GM23248 (cell line): ENCODE data around the gene APEX2. TPM values are rescaled to one million over a fixed set of nuclear protein-coding genes. Genes with fewer than 3 reads are reported as not detected.

Source experiments
- DNase-seq: peaks from one replicate; pipeline ENCODE4 v3.0.0-alpha.2; 2015
- H2AFZ ChIP-seq: fragments of 200-600 bp; sonication (generic); 2 replicates; pipeline ENCODE4 v1.6.1; 2016; ENCODE audit warnings: antibody characterized with exemption
- H3F3A ChIP-seq: fragments of 200-600 bp; sonication (generic); 2 replicates; pipeline ENCODE4 v1.6.1; 2016; ENCODE audit warnings: mild to moderate bottlenecking, antibody characterized with exemption, mixed run types; ENCODE audit not compliant: insufficient read depth
- H3K27ac ChIP-seq: fragments of 200-600 bp; sonication (generic); 2 replicates; pipeline ENCODE4 v1.5.1; 2016; ENCODE audit warnings: mild to moderate bottlenecking
- H3K27me3 ChIP-seq: fragments of 200-600 bp; sonication (generic); replicated peaks from 2 replicates; pipeline ENCODE4 v1.6.1; 2016; ENCODE audit warnings: mild to moderate bottlenecking; ENCODE audit not compliant: insufficient read depth
- H3K36me3 ChIP-seq: fragments of 200-600 bp; sonication (generic); 2 replicates; pipeline ENCODE4 v1.6.1; 2016; ENCODE audit warnings: low read depth, mild to moderate bottlenecking
- H3K4me1 ChIP-seq: fragments of 200-600 bp; sonication (generic); 2 replicates; pipeline ENCODE4 v1.6.1; 2016; ENCODE audit warnings: mild to moderate bottlenecking; ENCODE audit not compliant: insufficient read depth
- H3K4me2 ChIP-seq: fragments of 200-600 bp; sonication (generic); one replicate; pipeline ENCODE4 v1.6.1; 2016; ENCODE audit warnings: mild to moderate bottlenecking; ENCODE audit not compliant: unreplicated experiment
- H3K4me3 ChIP-seq: fragments of 200-600 bp; sonication (generic); 2 replicates; pipeline ENCODE4 v1.5.1; 2016; ENCODE audit warnings: mild to moderate bottlenecking
- H3K79me2 ChIP-seq: fragments of 200-600 bp; sonication (generic); 2 replicates; pipeline ENCODE4 v1.6.1; 2016; ENCODE audit warnings: mild to moderate bottlenecking; ENCODE audit not compliant: insufficient read depth
- H3K9ac ChIP-seq: fragments of 200-600 bp; sonication (generic); 2 replicates; pipeline ENCODE4 v1.6.1; 2016; ENCODE audit warnings: mild to moderate bottlenecking
- H3K9me2 ChIP-seq: fragments of 200-600 bp; sonication (generic); 2 replicates; pipeline ENCODE4 v1.6.1; 2016; ENCODE audit warnings: mixed run types, mild to moderate bottlenecking, moderate library complexity; ENCODE audit not compliant: insufficient read depth
- H3K9me3 ChIP-seq: fragments of 200-600 bp; sonication (generic); one replicate; pipeline ENCODE4 v1.6.1; 2017; ENCODE audit warnings: low read depth
- H4K20me1 ChIP-seq: fragments of 200-600 bp; sonication (generic); 2 replicates; pipeline ENCODE4 v1.6.0; 2016; ENCODE audit not compliant: insufficient read depth
- EZH2 ChIP-seq: fragments of 200-600 bp; sonication (generic); IDR thresholded peaks from 2 replicates; pipeline ENCODE4 v1.6.1; 2018; ENCODE audit warnings: antibody characterized with exemption, mild to moderate bottlenecking; ENCODE audit not compliant: insufficient read depth, poor library complexity, severe bottlenecking
- EZH2phosphoT487 ChIP-seq: fragments of 200-600 bp; sonication (generic); IDR thresholded peaks from 2 replicates; pipeline ENCODE4 v1.6.1; 2018; ENCODE audit warnings: antibody characterized with exemption, moderate library complexity, mild to moderate bottlenecking, low read depth; ENCODE audit not compliant: insufficient read depth
- WGBS, 2 experiments: methylation state at CpG; one replicate each; pipeline ENCODE4 v1.1.6; 2015 to 2017; ENCODE audit warnings: low lambda C conversion rate in 2 of 2, low coverage in 1 of 2; ENCODE audit errors: missing lambda C conversion rate in 2 of 2; 5-methylcytosine and 5-hydroxymethylcytosine counted together
- in situ Hi-C: fragments of 300-500 bp; cut with MboI; formaldehyde crosslinking; loops from 2 replicates; pipeline ENCODE4 v1.15.0; 2020
- polyA plus RNA-seq: library from polyadenylated mRNA; unstranded; fragments of >200 nt; fragmentation: Nextera tagmentation; extraction: Ambion mirVana; gene quantifications from 2 replicates; pipeline ENCODE4 v1.2.1, GENCODE V29; 2016
- total RNA-seq: library from RNA; depleted of rRNA; stranded (reverse); fragments of >200 nt; shearing (Covaris generic); gene quantifications from 2 replicates; pipeline ENCODE4 v1.2.3, GENCODE V29; 2014; rRNA removed

Gene APEX2
- total RNA-seq (7.8 and 8.0 TPM in 2 replicates), polyA plus RNA-seq (13.7 and 17.5 TPM in 2 replicates)

- H3K9ac ChIP-seq: peak within 1 kb of the TSS; percentile 82
- no peaks in the 10 kb centered on the region for H3K36me3 ChIP-seq
- no peaks in the 10 kb centered on the region for H4K20me1 ChIP-seq
- H3K27me3 ChIP-seq: no peaks in the 10 kb centered on the region
- H3K4me3 ChIP-seq: peak within 1 kb of the TSS; percentile 84
- no peaks in the 10 kb centered on the region for H3K4me1 ChIP-seq
- WGBS, 2 experiments: 0 to 2% methylated on average over 29 to 47 of the region's 55 CpGs
- H3K4me2 ChIP-seq: peak within 1 kb of the TSS; percentile 76
- H3K79me2 ChIP-seq: peaks cover 14% of the 10 kb centered on the region
- peak within 1 kb of the TSS; percentile 83 for H2AFZ ChIP-seq
- in situ Hi-C loops: no loop called here
- no peaks in the 10 kb centered on the region for H3K9me3 ChIP-seq
- H3F3A ChIP-seq: no peaks in the 10 kb centered on the region
- DNase-seq: peak; percentile 94
- no peak for TF ChIP-seq EZH2phosphoT487
- H3K9me2 ChIP-seq: no peaks in the 10 kb centered on the region
- peak within 1 kb of the TSS; percentile 90 for H3K27ac ChIP-seq
Measured at GRCh38 chrX:54999717-55000598, at the start of gene APEX2. Gene APEX2, plus strand, starts transcription at chrX:55000363. Its CDS starts 60 bp downstream, at chrX:55000423.

- Histone ChIP-seq H3K9ac (no peak overlapping the region), H4K20me1 (no peaks in the 10 kb centered on the region), H3K27me3 (no peaks in the 10 kb centered on the region), H3K4me1 (no peaks in the 10 kb centered on the region), H3F3A (no peaks in the 10 kb centered on the region), H3K36me3 (no peaks in the 10 kb centered on the region), H3K9me2 (no peaks in the 10 kb centered on the region), H3K79me2 (no peaks in the 10 kb centered on the region), H3K4me2 (no peak overlapping the region), H2AFZ (no peak overlapping the region), H3K4me3 (no peak overlapping the region), H3K27ac (no peak overlapping the region), H3K9me3 (no peaks in the 10 kb centered on the region)
- DNase-seq: no peak
- WGBS, 2 experiments: 37 to 49% methylated on average over 7 of the region's 8 CpGs
- in situ Hi-C loops: no loop called here
- no peak for TF ChIP-seq EZH2
- no peak for TF ChIP-seq EZH2phosphoT487
Measured at GRCh38 chrX:54950730-54951375, 49.3 kb upstream of the APEX2 start.

- no peaks in the 10 kb centered on the region for H3K9me3 ChIP-seq
- no peaks in the 10 kb centered on the region for H3K4me1 ChIP-seq
- in situ Hi-C loops: no loop called here
- no peak for DNase-seq
- TF ChIP-seq EZH2phosphoT487 (no peak), EZH2 (no peak)
- H3K36me3 ChIP-seq: no peaks in the 10 kb centered on the region
- H4K20me1 ChIP-seq: no peaks in the 10 kb centered on the region
- no peak overlapping the region for H3K27ac ChIP-seq
- H3K4me3 ChIP-seq: no peak overlapping the region
- 45 to 56% methylated on average over 1 of the region's 1 CpG for WGBS, 2 experiments
- no peaks in the 10 kb centered on the region for H3K79me2 ChIP-seq
- no peak overlapping the region for H2AFZ ChIP-seq
- H3F3A ChIP-seq: no peaks in the 10 kb centered on the region
- no peaks in the 10 kb centered on the region for H3K9me2 ChIP-seq
- H3K4me2 ChIP-seq: no peak overlapping the region
- no peaks in the 10 kb centered on the region for H3K27me3 ChIP-seq
- no peak overlapping the region for H3K9ac ChIP-seq
Measured at GRCh38 chrX:54961750-54962149, 38.4 kb upstream of the APEX2 start.

- Histone ChIP-seq H4K20me1 (no peaks in the 10 kb centered on the region), H3K9ac (no peak overlapping the region), H2AFZ (no peak overlapping the region), H3K79me2 (no peaks in the 10 kb centered on the region), H3K4me3 (no peak overlapping the region), H3K27me3 (no peaks in the 10 kb centered on the region), H3K9me3 (no peaks in the 10 kb centered on the region), H3K36me3 (no peaks in the 10 kb centered on the region), H3K27ac (no peak overlapping the region), H3K9me2 (no peaks in the 10 kb centered on the region), H3K4me2 (no peak overlapping the region), H3K4me1 (no peaks in the 10 kb centered on the region), H3F3A (no peaks in the 10 kb centered on the region)
- 47 to 55% methylated on average over 4 of the region's 4 CpGs for WGBS, 2 experiments
- in situ Hi-C loops: no loop called here
- no peak for TF ChIP-seq EZH2
- TF ChIP-seq EZH2phosphoT487: no peak
- no peak for DNase-seq
Measured at GRCh38 chrX:54964766-54965497, 35.2 kb upstream of the APEX2 start.
